ENCODE data around the gene FBF1.
"Not testable (repeated sequence)": the region's sequence is repeated elsewhere in the genome, so short reads cannot be mapped to it uniquely, and the experiment has no call there.

Gene FBF1

DNA sequence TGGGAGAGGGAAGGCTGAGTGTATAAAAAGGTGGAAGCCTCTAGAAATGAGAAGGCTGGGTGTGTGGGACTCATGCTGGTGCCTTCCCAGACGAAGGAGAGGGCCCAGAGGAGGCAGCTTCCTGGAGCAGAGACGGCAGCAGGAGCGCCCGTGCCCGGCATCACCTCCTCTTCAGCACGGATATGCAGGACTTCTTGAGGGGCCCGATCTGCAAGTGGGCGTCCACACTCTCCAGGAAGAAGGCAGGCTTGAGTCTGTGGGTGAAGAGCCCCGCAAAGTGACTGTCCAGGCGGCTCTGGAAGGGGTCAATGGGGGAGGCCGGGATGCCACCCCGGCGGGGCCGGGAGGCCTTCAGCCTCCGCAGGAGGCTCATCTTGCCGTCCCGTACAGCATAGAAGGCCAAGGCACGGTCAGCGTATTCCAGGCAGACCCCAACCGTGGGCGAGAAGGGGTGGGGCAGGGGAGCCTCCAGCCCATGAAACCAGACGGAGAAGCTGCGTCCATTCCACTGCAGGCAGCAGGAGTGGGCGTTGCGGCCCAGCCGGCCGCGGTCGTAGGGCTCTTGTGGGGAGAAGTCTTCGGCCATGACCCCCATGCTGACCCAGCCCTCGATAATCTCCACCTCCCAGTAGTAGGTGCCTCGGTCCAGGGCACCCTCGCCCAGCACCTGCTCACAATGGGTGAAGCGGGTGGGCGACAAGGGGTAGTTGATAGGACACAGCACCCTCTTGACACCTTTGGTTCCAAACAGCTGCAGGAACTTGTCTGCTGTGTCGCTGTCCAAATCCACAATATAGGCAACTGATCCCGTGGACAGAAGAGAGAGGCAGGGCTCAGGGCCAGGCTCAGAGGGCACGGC lies 66.3 kb downstream of the FBF1 start:
- CTCF ChIA-PET, result interaction anchor here (1.1 to 4.6 kb wide), 9 partner anchors 12 to 241 kb away, joined by 3 to 24 read pairs (median 7); partner anchors contain the start of genes MRPL38, SMIM5, TRIM65 and WBP2
- POLR2A ChIA-PET, result no interaction called here
- no peak for TF ChIP-seq CTCF (IDR thresholded peaks at IDR 0.05; ENCODE audit: insufficient read depth, low read length, missing control alignments)

GRCh38 chr17:75873587-75874322 lies 67.1 kb downstream of the FBF1 start:
- H3K4me3 ChIP-seq (ENCODE audit: low read depth, low read length), result no peak overlapping the region
- ChIA-PET POLR2A (interaction anchor here (1.3 kb wide), 1 partner anchor 94 kb away, joined by 11 read pairs; a partner anchor contains a TSS), CTCF (interaction anchor here (1.4 to 4.6 kb wide), 5 partner anchors 12 to 120 kb away, joined by 5 to 24 read pairs (median 7); partner anchors contain the start of gene WBP2)
- DNase-seq (ENCODE audit: low read depth, low spot score), result no peak
- TF ChIP-seq CTCF (IDR thresholded peaks at IDR 0.05; ENCODE audit: insufficient read depth, low read length, missing control alignments), result no peak

More for the DNA sequence above, 66.3 kb downstream of the FBF1 start:
- DNase-seq (ENCODE audit: low read depth, low spot score), result no peak
- no peak overlapping the region for H3K4me3 ChIP-seq (ENCODE audit: low read depth, low read length)

DNA sequence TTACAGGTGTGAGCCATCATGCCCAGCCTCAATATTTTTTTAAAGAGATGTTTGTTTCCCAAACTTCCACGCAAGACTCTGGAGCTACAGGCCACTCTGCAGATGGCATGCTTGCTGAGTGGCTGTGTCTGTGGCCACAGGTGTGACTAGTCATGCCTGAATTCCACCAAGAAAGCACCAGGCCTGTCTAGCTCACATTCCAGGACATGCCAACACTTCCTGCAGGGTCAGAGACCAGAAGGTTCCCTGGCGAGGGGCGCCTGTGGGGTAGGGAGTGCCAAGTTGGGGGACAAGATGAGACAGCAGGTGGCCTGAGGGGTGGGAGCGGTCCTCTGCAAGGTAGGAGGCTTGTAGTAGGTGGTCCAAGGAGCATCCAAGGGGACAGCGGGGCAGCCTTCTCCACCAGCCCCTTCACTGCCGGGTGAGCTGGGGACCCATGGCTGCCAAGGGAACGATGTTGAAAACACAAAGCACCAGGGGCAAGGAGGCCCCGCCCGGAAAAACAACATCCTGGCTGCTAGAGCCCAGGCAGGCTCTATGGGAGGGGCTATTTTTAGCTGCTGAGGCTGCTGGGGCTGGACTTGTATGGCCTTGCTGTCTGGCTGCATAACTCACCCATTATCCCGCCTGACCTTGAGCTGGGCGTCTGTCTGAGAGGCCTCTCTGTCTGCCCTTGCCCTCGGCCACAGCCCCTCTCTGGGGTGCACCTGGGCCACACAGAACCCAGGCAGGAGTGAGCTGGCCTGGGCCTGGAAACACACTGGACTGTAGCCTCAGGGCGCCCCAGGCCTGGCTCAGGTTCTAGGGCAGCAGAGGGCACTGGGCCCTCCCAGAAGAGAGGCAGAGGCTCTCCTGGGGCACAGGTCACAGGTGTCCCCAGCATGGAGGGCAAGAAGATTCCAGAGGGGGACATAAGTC lies 68.1 kb downstream of the FBF1 start:
- POLR2A ChIA-PET, result interaction anchor here (1.0 to 1.7 kb wide), 3 partner anchors 18 to 93 kb away, joined by 5 to 11 read pairs (median 5); partner anchors contain the start of genes TRIM65 and WBP2
- no peak for DNase-seq (ENCODE audit: low read depth, low spot score)

DNA sequence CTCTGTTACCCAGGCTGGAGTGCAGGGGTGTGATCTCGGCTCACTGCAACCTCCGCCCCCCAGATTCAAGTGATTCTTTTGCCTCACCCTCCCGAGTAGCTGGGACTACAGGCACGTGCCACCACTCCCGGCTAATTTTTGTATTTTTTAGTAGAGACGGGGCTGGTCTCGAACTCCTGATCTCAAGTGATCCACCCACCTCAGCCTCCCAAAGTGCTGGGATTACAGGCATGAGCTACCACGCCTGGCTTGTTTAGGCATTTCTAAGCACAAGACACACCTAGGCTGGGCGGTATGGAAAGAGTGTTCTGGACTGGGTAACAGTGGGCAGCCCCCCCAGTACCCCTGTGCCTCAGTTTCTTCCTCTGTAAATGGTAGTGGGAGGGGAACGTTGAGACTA lies 70.6 kb downstream of the FBF1 start:
- POLR2A ChIA-PET; DNase-seq (ENCODE audit: low read depth, low spot score); H3K4me3 ChIP-seq (ENCODE audit: low read depth, low read length): not testable (repeated sequence)
- CTCF ChIA-PET, result interaction anchor here (1.3 to 1.8 kb wide), 2 partner anchors 8 to 144 kb away, joined by 3 to 7 read pairs; partner anchors contain the start of gene TRIM47

More for the DNA sequence above, 68.1 kb downstream of the FBF1 start:
- CTCF ChIA-PET, result interaction anchor here (1.0 to 4.6 kb wide), 7 partner anchors 11 to 119 kb away, joined by 3 to 24 read pairs (median 5); partner anchors contain the start of gene WBP2
- H3K4me3 ChIP-seq (ENCODE audit: low read depth, low read length), result no peak overlapping the region
- TF ChIP-seq CTCF (IDR thresholded peaks at IDR 0.05; ENCODE audit: insufficient read depth, low read length, missing control alignments), result no peak

GRCh38 chr17:75869282-75870141 lies 71.3 kb downstream of the FBF1 start:
- DNase-seq (ENCODE audit: low read depth, low spot score), result no peak

DNA sequence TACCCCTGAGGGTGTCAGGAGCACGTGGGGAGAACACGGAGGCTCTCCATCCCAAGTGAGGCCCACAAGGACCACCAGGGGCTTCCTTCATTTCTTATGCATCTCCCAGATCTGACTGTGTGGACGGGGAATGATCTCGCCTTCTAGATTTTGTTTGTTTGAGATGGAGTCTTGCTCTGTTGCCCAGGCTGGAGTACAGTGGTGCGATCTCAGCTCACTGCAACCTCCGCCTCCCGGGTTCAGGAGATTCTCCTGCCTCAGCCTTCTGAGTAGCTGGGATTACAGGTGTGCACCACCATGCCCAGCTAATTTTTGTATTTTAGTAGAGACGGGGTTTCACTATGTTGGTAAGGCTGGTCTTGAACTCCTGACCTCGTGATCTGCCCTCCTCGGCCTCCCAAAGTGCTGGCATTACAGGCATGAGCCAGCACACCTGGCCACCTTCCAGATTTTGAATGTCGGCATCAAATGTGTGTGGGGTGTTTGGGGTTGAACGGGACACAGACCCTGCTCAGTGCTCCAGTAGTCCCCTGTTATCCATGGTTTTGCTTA lies 72.0 kb downstream of the FBF1 start:
- DNase-seq (ENCODE audit: low read depth, low spot score); POLR2A ChIA-PET; H3K4me3 ChIP-seq (ENCODE audit: low read depth, low read length): not testable (repeated sequence)
- CTCF ChIA-PET, result interaction anchor here (1.2 to 1.8 kb wide), 3 partner anchors 9 to 36 kb away, joined by 3 to 7 read pairs (median 3); partner anchors contain the start of genes MRPL38 and TRIM47

More at GRCh38 chr17:75869282-75870141, 71.3 kb downstream of the FBF1 start:
- ChIA-PET POLR2A (no interaction called here), CTCF (interaction anchor here (1.3 to 1.8 kb wide), 2 partner anchors 8 to 145 kb away, joined by 3 to 7 read pairs; partner anchors contain the start of gene TRIM47)
- H3K4me3 ChIP-seq (ENCODE audit: low read depth, low read length), result no peak overlapping the region
- no peak for TF ChIP-seq CTCF (IDR thresholded peaks at IDR 0.05; ENCODE audit: insufficient read depth, low read length, missing control alignments)

- POLR2A ChIA-PET; H3K4me3 ChIP-seq (ENCODE audit: low read depth, low read length): not testable (repeated sequence)
- CTCF ChIA-PET, result interaction anchor here (0.7 to 1.7 kb wide), 4 partner anchors 10 to 116 kb away, joined by 3 to 7 read pairs (median 4); partner anchors contain the start of gene WBP2
Observed at GRCh38 chr17:75865404-75866188, 75.2 kb downstream of the FBF1 start.

DNA sequence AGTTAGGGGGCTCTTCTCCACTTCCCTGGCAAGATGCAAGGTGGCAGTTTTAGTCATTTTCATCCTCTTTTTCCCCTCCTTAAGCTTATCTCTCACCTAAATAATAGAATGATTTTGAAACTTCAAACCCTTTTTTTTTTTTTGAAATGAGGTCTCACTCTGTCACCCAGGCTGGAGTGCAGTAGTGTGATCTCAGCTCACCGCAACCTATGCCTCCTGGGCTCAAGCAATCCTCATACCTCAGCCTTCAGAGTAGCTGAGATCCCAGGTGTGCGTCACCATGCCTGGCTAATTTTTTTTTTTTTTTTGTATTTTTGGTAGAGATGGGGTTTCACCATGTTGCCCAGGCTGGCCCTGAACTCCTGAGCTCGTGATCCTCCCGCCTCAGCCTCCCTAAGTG lies 76.0 kb downstream of the FBF1 start:
- CTCF ChIA-PET, result interaction anchor here (0.7 to 1.7 kb wide), 5 partner anchors 9 to 115 kb away, joined by 3 to 7 read pairs (median 3); partner anchors contain the start of genes TRIM65 and WBP2

More at GRCh38 chr17:75865404-75866188, 75.2 kb downstream of the FBF1 start:
- not testable (repeated sequence) for DNase-seq (ENCODE audit: low read depth, low spot score)

More for the DNA sequence above, 76.0 kb downstream of the FBF1 start:
- DNase-seq (ENCODE audit: low read depth, low spot score); H3K4me3 ChIP-seq (ENCODE audit: low read depth, low read length): not testable (repeated sequence)
- POLR2A ChIA-PET, result interaction anchor here (0.6 to 0.8 kb wide), 2 partner anchors 9 to 13 kb away, joined by 3 to 4 read pairs; partner anchors contain the start of gene WBP2
